Measurements from ENCODE around the gene PPP1R9B.

PPP1R9B gene

DNA sequence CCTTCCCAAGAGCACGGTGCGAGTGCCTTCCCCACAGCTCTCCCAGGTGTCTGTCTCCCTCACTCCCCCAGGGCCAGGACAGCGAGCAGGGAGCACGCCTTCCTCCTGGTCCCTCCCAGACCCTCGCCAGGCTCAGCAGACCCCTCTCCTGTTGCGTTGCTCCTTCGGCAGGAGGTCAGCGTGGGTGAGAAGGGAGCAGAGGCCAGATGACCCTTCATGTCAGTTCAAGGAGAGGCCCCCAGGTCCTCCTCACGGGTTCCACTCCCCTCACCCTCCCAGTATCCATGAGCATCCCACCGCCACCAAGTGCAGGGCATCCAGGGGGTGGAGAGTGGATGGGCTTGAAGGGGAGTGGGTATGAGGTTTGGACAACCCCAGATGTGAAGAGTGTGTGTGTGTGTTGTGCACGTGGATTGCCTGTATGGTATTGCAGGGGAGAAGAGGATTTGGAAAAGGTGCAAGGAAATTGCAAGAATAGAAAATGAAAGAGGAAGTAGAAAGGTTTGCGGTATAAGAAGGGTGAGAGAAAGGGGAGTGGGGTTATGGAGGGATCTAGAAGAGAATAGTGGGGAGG is 33.0 kb upstream of the PPP1R9B start:
- TF ChIP-seq ZNF565 (CRISPR knock-in tag; conservative IDR thresholded peaks at IDR 0.05; ENCODE audit: low read depth) (no peak), ZFP3 (CRISPR knock-in tag; IDR thresholded peaks at IDR 0.05) (no peak), ZC3H10 (CRISPR knock-in tag; IDR thresholded peaks at IDR 0.05) (no peak)
- ATAC-seq, result peak; percentile 4

GRCh38 chr17:50182783-50183420 is 32.4 kb upstream of the PPP1R9B start:
- ATAC-seq, result no peak; the same call in 2 of the 3 replicates
- TF ChIP-seq, protein P1, sequence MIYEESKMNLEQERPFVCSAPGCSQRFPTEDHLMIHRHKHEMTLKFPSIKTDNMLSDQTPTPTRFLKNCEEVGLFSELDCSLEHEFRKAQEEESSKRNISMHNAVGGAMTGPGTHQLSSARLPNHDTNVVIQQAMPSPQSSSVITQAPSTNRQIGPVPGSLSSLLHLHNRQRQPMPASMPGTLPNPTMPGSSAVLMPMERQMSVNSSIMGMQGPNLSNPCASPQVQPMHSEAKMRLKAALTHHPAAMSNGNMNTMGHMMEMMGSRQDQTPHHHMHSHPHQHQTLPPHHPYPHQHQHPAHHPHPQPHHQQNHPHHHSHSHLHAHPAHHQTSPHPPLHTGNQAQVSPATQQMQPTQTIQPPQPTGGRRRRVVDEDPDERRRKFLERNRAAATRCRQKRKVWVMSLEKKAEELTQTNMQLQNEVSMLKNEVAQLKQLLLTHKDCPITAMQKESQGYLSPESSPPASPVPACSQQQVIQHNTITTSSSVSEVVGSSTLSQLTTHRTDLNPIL (CRISPR knock-in tag; IDR thresholded peaks at IDR 0.05; ENCODE audit: low read depth), result no peak
- TF ChIP-seq RARB (CRISPR knock-in tag; IDR thresholded peaks at IDR 0.05), result no peak
- TF ChIP-seq ESRRG (CRISPR knock-in tag; IDR thresholded peaks at IDR 0.05), result no peak

- ATAC-seq, result peak; percentile 0
- TF ChIP-seq TCF4 (CRISPR knock-in tag; IDR thresholded peaks at IDR 0.05; ENCODE audit: borderline replicate concordance), result no peak
- no peak for TF ChIP-seq ZNF70 (CRISPR knock-in tag; IDR thresholded peaks at IDR 0.05)
- no peak for TF ChIP-seq ESRRG (CRISPR knock-in tag; IDR thresholded peaks at IDR 0.05)
- no peak for TF ChIP-seq POU6F1 (CRISPR knock-in tag; IDR thresholded peaks at IDR 0.05; ENCODE audit: borderline replicate concordance, low read depth)
- no peak for TF ChIP-seq ARNTL (CRISPR knock-in tag; IDR thresholded peaks at IDR 0.05; ENCODE audit: borderline replicate concordance, low read depth)
- no peak for TF ChIP-seq OSR1 (CRISPR knock-in tag; IDR thresholded peaks at IDR 0.05)
- no peak for TF ChIP-seq ZNF565 (CRISPR knock-in tag; conservative IDR thresholded peaks at IDR 0.05; ENCODE audit: low read depth)
- TF ChIP-seq GLIS3 (CRISPR knock-in tag; IDR thresholded peaks at IDR 0.05), result no peak
- no peak for TF ChIP-seq ZC3H10 (CRISPR knock-in tag; IDR thresholded peaks at IDR 0.05)
- no peak for TF ChIP-seq RARB (CRISPR knock-in tag; IDR thresholded peaks at IDR 0.05)
- no peak for TF ChIP-seq CSRNP3 (CRISPR knock-in tag; IDR thresholded peaks at IDR 0.05)
- TF ChIP-seq SNAI2 (CRISPR knock-in tag; IDR thresholded peaks at IDR 0.05), result no peak
- TF ChIP-seq ISL1 (CRISPR knock-in tag; IDR thresholded peaks at IDR 0.05), result no peak
- TF ChIP-seq, protein P1 (CRISPR knock-in tag; IDR thresholded peaks at IDR 0.05; ENCODE audit: low read depth), result no peak
These were observed 31.4 kb upstream of the PPP1R9B start for GRCh38 chr17:50181591-50182560.

DNA sequence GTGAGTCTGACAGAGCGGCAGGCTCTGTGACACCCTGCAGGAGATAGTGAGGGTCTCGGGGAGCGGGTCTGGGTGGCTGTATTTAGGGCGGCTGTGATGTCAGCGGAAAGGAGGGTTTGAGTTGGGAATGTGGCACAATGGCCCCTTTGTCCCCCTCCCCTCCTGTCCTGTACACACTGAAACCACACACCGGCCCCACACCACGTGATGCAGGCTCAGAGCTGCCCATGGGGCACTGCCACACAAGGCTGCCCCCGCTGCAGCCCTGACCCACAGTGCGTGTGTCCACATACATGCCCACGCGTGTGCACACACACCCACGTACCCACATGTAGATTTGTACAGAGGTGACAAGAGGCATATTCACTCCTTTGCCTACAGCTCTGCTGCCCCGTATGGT is 30.7 kb upstream of the PPP1R9B start:
- no peak for ATAC-seq

More for the DNA sequence above, 30.7 kb upstream of the PPP1R9B start:
- TF ChIP-seq RARB (CRISPR knock-in tag; IDR thresholded peaks at IDR 0.05) (no peak), POU6F1 (CRISPR knock-in tag; IDR thresholded peaks at IDR 0.05; ENCODE audit: borderline replicate concordance, low read depth) (no peak), GLIS3 (CRISPR knock-in tag; IDR thresholded peaks at IDR 0.05) (no peak)

All from SK-N-SH treated with all-trans-retinoic acid at 6 μM for 48 hours (cell line).